Raji (cell line): ENCODE data around the gene DYNLT2.

Source experiments
- POLR2A ChIP-seq: IDR thresholded peaks from 2 replicates; pipeline ENCODE4 v1.6.1; 2011; ENCODE audit warnings: low read depth, low read length, control low read depth; ENCODE audit not compliant: insufficient read depth

Gene DYNLT2

DNA sequence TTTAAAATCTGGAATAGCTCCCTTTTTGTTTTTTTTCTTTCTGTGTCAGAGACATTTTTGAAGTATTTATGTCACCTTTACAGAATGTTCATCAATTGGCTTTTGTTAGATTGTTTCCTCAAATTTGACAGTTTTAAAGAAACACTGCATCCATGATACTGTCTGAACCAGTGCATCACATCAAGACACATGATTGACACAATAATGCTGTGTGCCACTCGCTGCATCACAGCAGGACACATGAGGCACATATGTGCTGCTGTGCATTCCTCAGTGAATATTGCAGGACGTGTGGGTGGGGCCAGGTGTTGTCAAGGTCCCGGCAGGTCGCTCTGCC, 37.4 kb upstream of the DYNLT2 start:
- TF ChIP-seq POLR2A = no peak

DNA sequence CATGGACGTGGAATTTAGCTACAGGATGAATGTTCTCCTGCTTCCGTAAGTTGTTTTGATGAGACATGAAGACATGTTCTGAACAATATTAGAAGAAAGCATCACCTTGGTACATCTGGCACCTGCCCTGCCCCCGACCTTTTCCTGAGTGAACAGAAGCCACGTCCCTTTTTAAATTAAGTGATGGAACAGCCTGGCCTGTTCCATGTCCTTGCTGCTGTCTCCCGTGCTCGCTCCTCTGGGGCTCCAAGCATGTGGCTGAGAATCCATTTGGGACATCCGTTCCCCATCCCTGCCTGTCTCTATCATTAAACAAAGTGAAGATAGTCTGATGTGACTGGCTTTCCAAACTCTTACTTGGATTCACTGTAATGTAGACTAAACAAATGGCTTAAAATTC, 36.4 kb upstream of the DYNLT2 start:
- no peak for TF ChIP-seq POLR2A

DNA sequence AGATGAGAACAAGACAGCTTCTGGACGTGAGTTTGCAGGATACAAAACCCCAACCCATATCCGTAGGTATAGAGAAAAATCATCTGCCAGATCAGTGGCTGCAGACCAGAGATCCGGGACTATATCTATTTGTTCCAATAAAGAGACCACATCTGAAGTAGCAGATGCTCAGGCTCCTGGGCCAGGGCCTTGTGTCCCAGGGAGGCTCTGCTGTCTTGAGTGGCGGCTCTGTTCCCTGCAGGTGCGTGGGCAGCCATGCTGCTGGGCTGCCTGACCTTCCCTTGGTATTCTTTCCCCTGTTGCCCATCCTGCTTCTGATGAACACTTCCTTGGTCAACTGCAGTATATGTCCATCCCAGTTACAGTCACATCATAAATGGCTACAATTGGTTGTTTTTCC, 35.0 kb upstream of the DYNLT2 start:
- no peak for TF ChIP-seq POLR2A

DNA sequence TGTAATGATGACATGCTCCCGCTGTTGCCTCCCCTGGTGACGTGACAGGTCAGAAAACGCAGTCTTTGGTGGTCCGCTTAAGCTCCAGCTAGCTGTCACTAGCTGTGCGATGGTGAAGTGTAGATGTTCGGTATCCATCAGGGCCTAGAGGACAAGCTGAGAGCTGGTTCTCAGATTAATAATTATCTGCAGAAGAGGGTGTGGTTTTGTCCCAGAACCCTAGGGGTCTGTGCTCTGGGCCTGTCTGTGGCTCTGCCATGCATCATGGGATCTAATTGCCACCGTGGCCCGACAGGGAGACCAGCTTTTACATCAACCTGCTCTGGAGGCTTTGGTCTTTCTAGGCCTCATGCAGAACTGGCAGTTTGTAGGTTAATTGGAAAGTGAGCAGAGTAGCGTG, 34.2 kb upstream of the DYNLT2 start:
- no peak for TF ChIP-seq POLR2A

DNA sequence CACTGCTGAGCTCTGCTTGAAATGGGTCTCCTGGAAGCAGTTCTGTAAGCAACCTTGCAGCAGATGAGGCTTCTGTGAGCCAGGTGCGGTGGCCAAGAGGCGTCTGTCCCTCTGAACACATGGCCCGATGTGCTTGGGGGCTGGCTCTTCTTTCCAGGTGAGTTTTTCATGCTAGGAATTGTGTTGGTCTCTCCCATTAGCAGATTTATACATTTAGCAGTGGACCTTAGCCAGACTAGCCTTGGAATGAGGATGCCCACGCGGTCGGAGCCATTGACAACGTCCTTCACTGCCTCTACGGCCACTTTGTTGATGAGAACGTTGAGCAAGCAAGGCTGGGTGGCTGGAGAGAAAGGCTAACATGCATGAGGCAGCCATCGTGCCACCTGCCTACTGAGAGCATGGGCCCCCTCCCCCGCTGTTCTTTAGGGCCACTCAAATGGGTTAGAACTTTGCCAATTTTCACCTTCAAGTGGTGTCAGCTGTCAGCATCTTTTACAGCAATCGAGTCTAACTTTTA, 33.5 kb upstream of the DYNLT2 start:
- no peak for TF ChIP-seq POLR2A

- no peak for TF ChIP-seq POLR2A
These were observed 32.8 kb upstream of the DYNLT2 start for GRCh38 chr6:169783971-169784820.

GRCh38 chr6:169783401-169783800, 32.0 kb upstream of the DYNLT2 start:
- no peak for TF ChIP-seq POLR2A

- no peak for TF ChIP-seq POLR2A
These were observed 31.6 kb upstream of the DYNLT2 start for GRCh38 chr6:169782966-169783365.

- no peak for TF ChIP-seq POLR2A
These were observed 29.3 kb upstream of the DYNLT2 start for GRCh38 chr6:169780571-169781091.

- TF ChIP-seq POLR2A = no peak
These were observed 28.5 kb upstream of the DYNLT2 start for GRCh38 chr6:169779896-169780295.

DNA sequence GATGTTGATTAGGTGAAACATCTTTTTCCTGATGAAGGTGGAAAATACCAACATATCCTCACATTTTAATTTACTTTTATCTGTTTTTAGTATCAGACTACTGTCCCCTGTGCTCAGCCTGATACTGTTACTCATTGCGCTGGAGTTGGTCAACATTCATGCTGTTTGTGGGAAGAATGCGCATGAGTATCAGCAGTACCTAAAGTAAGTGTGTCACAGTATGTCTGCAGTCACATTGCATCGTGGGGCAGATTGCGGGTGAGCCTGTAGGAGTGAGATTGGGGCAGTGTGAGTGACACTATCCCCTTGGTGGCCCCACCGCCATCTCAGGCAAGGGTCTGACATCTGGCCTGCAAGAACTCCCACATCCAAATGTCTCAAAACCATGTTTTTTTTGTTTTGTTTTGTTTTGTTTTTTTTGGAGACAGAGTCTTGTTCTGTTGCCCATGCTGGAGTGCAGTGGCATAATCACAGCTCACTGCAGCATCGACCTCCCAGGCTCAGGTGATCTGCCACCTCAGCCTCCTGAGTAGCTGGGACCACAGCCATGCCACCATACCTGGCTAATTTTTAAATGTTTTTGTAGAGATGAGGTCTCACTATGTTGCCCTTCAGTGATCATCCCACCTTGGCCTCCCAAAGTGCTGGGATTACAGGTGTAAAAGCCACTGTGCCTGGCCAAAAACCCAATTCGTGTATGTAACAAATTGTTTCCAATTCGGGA, 27.9 kb upstream of the DYNLT2 start:
- TF ChIP-seq POLR2A = no peak

GRCh38 chr6:169778646-169779045, 27.3 kb upstream of the DYNLT2 start:
- TF ChIP-seq POLR2A = no peak

DNA sequence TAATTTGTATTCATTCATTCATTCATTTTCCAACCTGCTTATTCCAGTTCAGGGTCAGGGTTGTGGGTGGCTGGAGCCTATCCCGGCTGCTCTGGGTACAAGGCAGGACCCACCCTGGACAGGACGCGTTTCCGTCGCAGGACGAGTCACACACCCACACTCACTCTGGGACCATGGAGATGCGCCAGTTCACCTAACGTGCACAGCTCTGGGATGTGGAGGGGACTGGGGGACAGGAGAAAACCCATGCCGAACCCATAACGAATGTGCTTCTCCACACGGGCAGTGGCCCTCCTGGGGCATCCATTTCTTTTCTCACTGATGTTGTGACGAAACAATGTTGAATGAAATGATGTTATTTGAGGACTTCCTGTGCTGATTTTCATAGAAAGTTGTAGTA, 26.5 kb upstream of the DYNLT2 start:
- TF ChIP-seq POLR2A = no peak

DNA sequence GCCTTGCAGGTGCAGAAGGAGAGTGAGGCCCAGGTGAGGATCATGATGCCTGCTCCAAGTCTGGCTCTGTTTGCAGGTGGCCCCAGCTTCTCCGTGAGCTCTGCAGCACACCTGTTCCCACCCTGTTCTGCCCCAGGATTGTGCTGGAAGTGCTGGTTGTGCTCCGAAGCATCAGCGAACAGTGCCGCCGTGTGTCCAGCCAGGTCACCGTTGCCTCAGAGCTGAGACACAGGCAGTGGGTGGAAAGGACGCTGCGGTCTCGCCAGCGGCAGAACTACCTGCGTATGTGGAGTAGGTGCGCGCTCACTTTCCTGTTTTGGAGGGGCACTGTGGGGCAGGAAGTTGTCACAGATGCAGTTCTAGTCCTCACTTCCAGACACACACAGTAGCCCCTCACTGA, 25.0 kb upstream of the DYNLT2 start:
- no peak for TF ChIP-seq POLR2A

- no peak for TF ChIP-seq POLR2A
These were observed 23.9 kb upstream of the DYNLT2 start for GRCh38 chr6:169775321-169775720.

DNA sequence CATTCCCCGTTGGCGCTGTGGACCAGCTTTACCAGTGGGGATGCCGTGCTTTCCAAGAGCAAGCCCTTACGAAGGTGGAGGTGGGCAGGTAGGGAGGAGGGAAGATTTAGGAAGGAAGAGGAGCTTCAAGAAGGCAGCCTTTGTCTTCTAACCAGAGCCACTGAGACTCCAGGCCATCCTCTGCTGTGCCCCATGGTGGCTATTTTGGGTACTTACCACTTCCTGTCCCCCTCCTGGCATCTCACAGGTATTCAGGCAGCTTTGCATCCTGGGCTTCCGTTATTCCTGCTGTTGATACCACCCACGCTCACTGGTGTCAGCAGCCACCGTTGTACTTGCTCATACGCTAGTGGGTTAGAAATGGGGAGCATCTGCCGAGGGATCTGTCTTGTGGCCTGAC, 23.0 kb upstream of the DYNLT2 start:
- no peak for TF ChIP-seq POLR2A
